GM10266 (cell line): ENCODE measurements around the gene MELK.
"Not testable (repeated sequence)": the region's sequence is repeated elsewhere in the genome, so short reads cannot be mapped to it uniquely, and the experiment has no call there.

ENCODE experiments used
- DNase-seq: peaks from one replicate; pipeline ENCODE4 v3.0.0; 2012; ENCODE audit errors: extremely low spot score
- CTCF ChIP-seq: IDR thresholded peaks from 2 replicates; pipeline ENCODE4 v1.5.1; 2012; ENCODE audit warnings: mild to moderate bottlenecking, low read depth; ENCODE audit not compliant: control insufficient read depth, insufficient read depth; ENCODE audit errors: missing control alignments

MELK gene

GRCh38 chr9:36560771-36561170, 11.9 kb upstream of the MELK start:
- no peak for TF ChIP-seq CTCF
- DNase-seq, result no peak

- not testable (repeated sequence) for DNase-seq
Observed at GRCh38 chr9:36562801-36563200, 9.9 kb upstream of the MELK start.

GRCh38 chr9:36566813-36567221, 5.9 kb upstream of the MELK start:
- TF ChIP-seq CTCF, result no peak
- no peak for DNase-seq

- DNase-seq, result not testable (repeated sequence)
Observed at GRCh38 chr9:36568681-36569080, 4.0 kb upstream of the MELK start.

GRCh38 chr9:36571333-36571732, 1.4 kb upstream of the MELK start:
- DNase-seq, result no peak
- TF ChIP-seq CTCF, result no peak

- DNase-seq, result not testable (repeated sequence)
Observed at GRCh38 chr9:36574045-36574444, 1.4 kb downstream of the MELK start.

GRCh38 chr9:36575411-36575882, 2.8 kb downstream of the MELK start:
- no peak for DNase-seq
- TF ChIP-seq CTCF, result no peak

GRCh38 chr9:36576866-36577265, 4.2 kb downstream of the MELK start:
- TF ChIP-seq CTCF, result no peak
- no peak for DNase-seq

GRCh38 chr9:36584620-36585460, 12.1 kb downstream of the MELK start:
- no peak for DNase-seq
- no peak for TF ChIP-seq CTCF
